Upper lobe of right lung (tissue), 1 donor: Measurements from ENCODE around the gene FMNL2. TPM values are rescaled to one million over a fixed set of nuclear protein-coding genes. Genes with fewer than 3 reads are reported as not detected.

Experiments
- ATAC-seq: fragments of 200-7000 bp; cut with Tn5 transposase; one replicate; pipeline ENCODE4 v1.9.1; 2020; ENCODE audit warnings: mild to moderate bottlenecking, moderate library complexity
- DNase-seq: peaks from one replicate; pipeline ENCODE4 v3.0.0-alpha.2; 2020
- H3K27ac ChIP-seq: fragments of 200-600 bp; one replicate; pipeline ENCODE4 v1.8.0; 2022
- H3K27me3 ChIP-seq: fragments of 200-600 bp; one replicate; pipeline ENCODE4 v1.8.0; 2022; ENCODE audit warnings: mild to moderate bottlenecking
- H3K36me3 ChIP-seq: fragments of 200-600 bp; one replicate; pipeline ENCODE4 v1.8.0; 2022
- H3K4me1 ChIP-seq: fragments of 200-600 bp; one replicate; pipeline ENCODE4 v1.8.0; 2022
- H3K4me3 ChIP-seq: fragments of 200-600 bp; one replicate; pipeline ENCODE4 v1.8.0; 2022; ENCODE audit warnings: mild to moderate bottlenecking
- H3K9me3 ChIP-seq: fragments of 200-600 bp; one replicate; pipeline ENCODE4 v1.8.0; 2022
- intact Hi-C: fragments of 100-400 bp; cut with DNase I; formaldehyde crosslinking; loops from one replicate; pipeline ENCODE4 v1.11.0; 2022
- total RNA-seq: library from RNA; stranded (reverse); fragmentation: NEBNext Ultra II Directional; extraction: Animal tissue kit (Norgen Biotek cat#: 25700); gene quantifications from one replicate; pipeline ENCODE4 v1.2.1, GENCODE V29; 2021
- TF ChIP-seq, protein P1 (sequence below): fragments of 200-600 bp; IDR thresholded peaks from one replicate; pipeline ENCODE4 v1.8.0; 2022; ENCODE audit warnings: antibody characterized with exemption
- donor health status: DM: no; HTN: yes; CAD: no; lungs with severe emphysema.

Gene FMNL2
- total RNA-seq, 1 donor from 2014 or later: 69.5 TPM

DNA sequence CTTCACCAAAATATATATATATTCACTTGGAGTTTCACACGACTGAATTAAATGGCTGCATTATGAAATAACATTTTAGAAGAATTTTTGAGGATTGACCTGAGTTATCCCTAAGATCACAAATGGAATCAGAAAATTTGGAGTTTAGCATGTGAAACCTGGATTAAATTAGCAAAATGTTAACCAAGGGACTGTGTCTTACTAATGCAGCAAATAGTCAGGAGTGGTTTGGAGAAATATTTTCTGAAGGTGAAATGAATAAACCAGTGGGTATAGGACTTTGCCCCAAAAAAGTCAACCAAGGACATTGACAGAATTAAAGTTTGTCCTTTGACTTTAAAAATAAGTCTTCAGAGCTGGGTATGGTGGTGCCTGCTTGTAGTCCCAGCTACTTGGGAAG lies 271.1 kb downstream of the FMNL2 start:
- Histone ChIP-seq H3K4me1 (no peaks in the 10 kb centered on the region), H3K9me3 (no peaks in the 10 kb centered on the region), H3K27ac (no peak overlapping the region), H3K36me3 (peaks cover 7% of the 10 kb centered on the region), H3K27me3 (no peaks in the 10 kb centered on the region), H3K4me3 (no peak overlapping the region)
- DNase-seq (no peak), ATAC-seq (no peak)
- intact Hi-C loops: no loop called here
- TF ChIP-seq, protein P1, sequence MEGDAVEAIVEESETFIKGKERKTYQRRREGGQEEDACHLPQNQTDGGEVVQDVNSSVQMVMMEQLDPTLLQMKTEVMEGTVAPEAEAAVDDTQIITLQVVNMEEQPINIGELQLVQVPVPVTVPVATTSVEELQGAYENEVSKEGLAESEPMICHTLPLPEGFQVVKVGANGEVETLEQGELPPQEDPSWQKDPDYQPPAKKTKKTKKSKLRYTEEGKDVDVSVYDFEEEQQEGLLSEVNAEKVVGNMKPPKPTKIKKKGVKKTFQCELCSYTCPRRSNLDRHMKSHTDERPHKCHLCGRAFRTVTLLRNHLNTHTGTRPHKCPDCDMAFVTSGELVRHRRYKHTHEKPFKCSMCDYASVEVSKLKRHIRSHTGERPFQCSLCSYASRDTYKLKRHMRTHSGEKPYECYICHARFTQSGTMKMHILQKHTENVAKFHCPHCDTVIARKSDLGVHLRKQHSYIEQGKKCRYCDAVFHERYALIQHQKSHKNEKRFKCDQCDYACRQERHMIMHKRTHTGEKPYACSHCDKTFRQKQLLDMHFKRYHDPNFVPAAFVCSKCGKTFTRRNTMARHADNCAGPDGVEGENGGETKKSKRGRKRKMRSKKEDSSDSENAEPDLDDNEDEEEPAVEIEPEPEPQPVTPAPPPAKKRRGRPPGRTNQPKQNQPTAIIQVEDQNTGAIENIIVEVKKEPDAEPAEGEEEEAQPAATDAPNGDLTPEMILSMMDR: no peak

DNA sequence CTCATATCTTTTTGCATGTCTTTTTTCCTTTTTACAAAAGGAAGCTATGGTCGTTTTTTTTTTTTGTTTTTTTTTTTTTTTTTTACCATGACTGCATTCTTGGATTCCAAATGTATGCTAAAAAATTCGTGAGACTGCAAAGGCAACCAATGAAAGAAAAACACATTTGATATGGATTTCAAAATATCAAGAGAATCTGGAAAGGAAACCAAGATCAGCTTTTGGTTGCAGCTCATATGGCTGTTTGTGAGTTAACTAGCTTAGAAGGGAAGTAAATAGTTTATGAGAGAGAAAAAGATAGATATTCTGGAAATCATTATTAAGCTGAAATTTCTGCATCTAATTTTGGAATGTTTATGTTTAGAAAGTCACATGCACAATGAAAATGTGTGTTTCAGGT lies 272.0 kb downstream of the FMNL2 start:
- DNase-seq (no peak), ATAC-seq (no peak)
- Histone ChIP-seq H3K27me3 (no peaks in the 10 kb centered on the region), H3K36me3 (peaks cover 7% of the 10 kb centered on the region), H3K9me3 (no peaks in the 10 kb centered on the region), H3K4me1 (peaks cover 5% of the 10 kb centered on the region), H3K27ac (no peak overlapping the region), H3K4me3 (no peak overlapping the region)
- intact Hi-C loops: no loop called here
- TF ChIP-seq, protein P1: no peak

DNA sequence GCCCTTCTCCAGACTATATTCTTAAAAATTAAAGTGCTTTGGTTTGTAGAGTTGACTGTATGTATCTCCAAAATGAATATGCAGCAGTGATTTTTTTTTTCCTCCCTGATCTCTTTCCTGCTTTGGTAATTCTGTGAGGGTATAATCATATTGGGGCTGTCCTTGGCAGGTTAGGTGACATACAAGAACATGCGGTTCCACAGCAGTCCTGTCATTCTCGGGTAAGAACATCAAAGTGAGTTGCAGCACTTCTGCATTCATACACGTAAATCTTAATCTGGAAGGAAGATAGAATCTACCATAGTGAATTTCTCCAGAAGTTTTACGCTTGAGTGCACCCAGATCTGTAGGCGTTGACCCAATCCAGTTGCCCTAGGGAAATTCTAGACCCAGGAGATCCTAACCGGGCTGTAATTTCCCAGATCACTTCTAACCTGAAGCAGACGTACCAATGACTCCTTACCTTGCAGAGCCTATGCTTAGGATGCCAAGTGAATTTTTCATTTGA lies 272.9 kb downstream of the FMNL2 start:
- DNase-seq (no peak), ATAC-seq (no peak)
- H3K36me3 ChIP-seq: peaks cover 7% of the 10 kb centered on the region
- intact Hi-C loops: no loop called here
- H3K27ac ChIP-seq: no peak overlapping the region
- TF ChIP-seq, protein P1: no peak
- no peaks in the 10 kb centered on the region for H3K9me3 ChIP-seq
- peaks cover 8% of the 10 kb centered on the region for H3K4me1 ChIP-seq
- no peak overlapping the region for H3K4me3 ChIP-seq
- H3K27me3 ChIP-seq: no peaks in the 10 kb centered on the region

- TF ChIP-seq, protein P1: no peak
- Histone ChIP-seq H3K4me3 (no peak overlapping the region), H3K36me3 (peaks cover 7% of the 10 kb centered on the region), H3K4me1 (peaks cover 10% of the 10 kb centered on the region), H3K27ac (no peak overlapping the region), H3K27me3 (no peaks in the 10 kb centered on the region), H3K9me3 (no peaks in the 10 kb centered on the region)
- intact Hi-C loops: no loop called here
- no peak for ATAC-seq
- no peak for DNase-seq
These were observed 274.2 kb downstream of the FMNL2 start for GRCh38 chr2:152609154-152609553.

- H3K4me1 ChIP-seq: peaks cover 10% of the 10 kb centered on the region
- H3K4me3 ChIP-seq: no peak overlapping the region
- no peak overlapping the region for H3K27ac ChIP-seq
- no peaks in the 10 kb centered on the region for H3K9me3 ChIP-seq
- TF ChIP-seq, protein P1: no peak
- no peak for ATAC-seq
- no peaks in the 10 kb centered on the region for H3K27me3 ChIP-seq
- no peak for DNase-seq
- intact Hi-C loops: no loop called here
- H3K36me3 ChIP-seq: peaks cover 7% of the 10 kb centered on the region
These were observed 274.7 kb downstream of the FMNL2 start for GRCh38 chr2:152609699-152610098.
